ENCODE results near the gene WWC2. TPM values are rescaled to one million over a fixed set of nuclear protein-coding genes. Genes with fewer than 3 reads are reported as not detected.

The WWC2 gene
- total and polyA plus RNA-seq, 4 experiments from 2014 or later = 2.3 to 7.6 (median 5.2) TPM

- Histone ChIP-seq H3K27ac (ENCODE audit: low read depth, low read length) (no peak overlapping the region), H3K4me1 (ENCODE audit: insufficient read depth, low read length) (no peaks in the 10 kb centered on the region), H3K4me3 (ENCODE audit: low read length in 2 of 2) (no peak overlapping the region), H3K36me3 (ENCODE audit: insufficient read depth, low read length) (no peaks in the 10 kb centered on the region), H3K27me3 (ENCODE audit: insufficient read depth, low read length) (no peaks in the 10 kb centered on the region), H3K9me3 (ENCODE audit: control insufficient read depth in 1 of 2, low read length in 2 of 2) (no peaks in the 10 kb centered on the region)
- Mint-ChIP-seq H3K9me3 (peaks cover 0 to 2% (median 0%) of the 10 kb centered on the region in 8 donors), H3K27ac (no peak overlapping the region), H3K27me3 (peaks cover 0 to 1% of the 10 kb centered on the region in 2 donors), H3K4me1 (no peaks in the 10 kb centered on the region), H3K36me3 (no peaks in the 10 kb centered on the region), H3K4me3 (no peak overlapping the region)
- ChIA-PET POLR2A (ENCODE audit: partially characterized antibody) (no interaction called here), CTCF (ENCODE audit: partially characterized antibody) (no interaction called here)
- intact Hi-C loops (cut with micrococcal nuclease) = no loop called here
- no peak for DNase-seq
Observed at GRCh38 chr4:183229397-183229796, 130.3 kb downstream of the WWC2 start.

- ChIA-PET CTCF (ENCODE audit: partially characterized antibody) (interaction anchor here (1.1 to 3.0 kb wide), 4 partner anchors 10 to 302 kb away, joined by 3 to 8 read pairs (median 4); no protein-coding TSS in a partner anchor), POLR2A (ENCODE audit: partially characterized antibody) (no interaction called here)
Observed at GRCh38 chr4:183240581-183241321, 141.7 kb downstream of the WWC2 start.

GRCh38 chr4:183241322-183241640, 142.2 kb downstream of the WWC2 start:
- H3K36me3 Mint-ChIP-seq = peaks cover 3 to 7% of the 10 kb centered on the region in 2 donors
- intact Hi-C loops (cut with micrococcal nuclease) = no loop called here
- CTCF ChIA-PET (ENCODE audit: partially characterized antibody) = no interaction called here

More at GRCh38 chr4:183240581-183241321, 141.7 kb downstream of the WWC2 start:
- Histone ChIP-seq H3K27ac (ENCODE audit: low read depth, low read length) (no peak overlapping the region), H3K27me3 (ENCODE audit: insufficient read depth, low read length) (no peaks in the 10 kb centered on the region), H3K9me3 (ENCODE audit: control insufficient read depth in 1 of 2, low read length in 2 of 2) (no peaks in the 10 kb centered on the region), H3K4me1 (ENCODE audit: insufficient read depth, low read length) (no peaks in the 10 kb centered on the region), H3K36me3 (ENCODE audit: insufficient read depth, low read length) (no peaks in the 10 kb centered on the region), H3K4me3 (ENCODE audit: low read length in 2 of 2) (no peak overlapping the region)
- peaks cover 0 to 5% of the 10 kb centered on the region in 2 donors for H3K27me3 Mint-ChIP-seq
- H3K9me3 Mint-ChIP-seq = peaks cover 0 to 2% (median 0%) of the 10 kb centered on the region in 8 donors
- H3K27ac Mint-ChIP-seq = no peak overlapping the region
- intact Hi-C loops (cut with micrococcal nuclease) = no loop called here
- H3K4me1 Mint-ChIP-seq = no peaks in the 10 kb centered on the region
- H3K4me3 Mint-ChIP-seq = no peak overlapping the region
- DNase-seq = no peak
- H3K36me3 Mint-ChIP-seq = peaks cover 3 to 7% of the 10 kb centered on the region in 2 donors

GRCh38 chr4:183241721-183242151, 142.7 kb downstream of the WWC2 start:
- intact Hi-C loops (cut with micrococcal nuclease) = no loop called here
- Histone ChIP-seq H3K9me3 (ENCODE audit: control insufficient read depth in 1 of 2, low read length in 2 of 2) (no peaks in the 10 kb centered on the region), H3K27ac (ENCODE audit: low read depth, low read length) (no peak overlapping the region), H3K4me3 (ENCODE audit: low read length in 2 of 2) (no peak overlapping the region), H3K36me3 (ENCODE audit: insufficient read depth, low read length) (no peaks in the 10 kb centered on the region), H3K4me1 (ENCODE audit: insufficient read depth, low read length) (no peaks in the 10 kb centered on the region), H3K27me3 (ENCODE audit: insufficient read depth, low read length) (no peaks in the 10 kb centered on the region)
- DNase-seq = no peak
- Mint-ChIP-seq H3K27ac (no peak overlapping the region), H3K27me3 (peaks cover 0 to 5% of the 10 kb centered on the region in 2 donors), H3K9me3 (no peaks in the 10 kb centered on the region), H3K4me3 (no peak overlapping the region), H3K4me1 (no peaks in the 10 kb centered on the region), H3K36me3 (peaks cover 3 to 7% of the 10 kb centered on the region in 2 donors)
- POLR2A ChIA-PET (ENCODE audit: partially characterized antibody) = no interaction called here
- CTCF ChIA-PET (ENCODE audit: partially characterized antibody) = no interaction called here

More at GRCh38 chr4:183241322-183241640, 142.2 kb downstream of the WWC2 start:
- no peak overlapping the region for H3K4me3 ChIP-seq (ENCODE audit: low read length in 2 of 2)
- H3K9me3 ChIP-seq (ENCODE audit: control insufficient read depth in 1 of 2, low read length in 2 of 2) = no peaks in the 10 kb centered on the region
- H3K27me3 ChIP-seq (ENCODE audit: insufficient read depth, low read length) = no peaks in the 10 kb centered on the region
- Mint-ChIP-seq H3K27ac (no peak overlapping the region), H3K4me1 (no peaks in the 10 kb centered on the region), H3K27me3 (peaks cover 0 to 5% of the 10 kb centered on the region in 2 donors), H3K4me3 (no peak overlapping the region), H3K9me3 (no peaks in the 10 kb centered on the region)
- H3K4me1 ChIP-seq (ENCODE audit: insufficient read depth, low read length) = no peaks in the 10 kb centered on the region
- no peak for DNase-seq
- H3K27ac ChIP-seq (ENCODE audit: low read depth, low read length) = no peak overlapping the region
- no peaks in the 10 kb centered on the region for H3K36me3 ChIP-seq (ENCODE audit: insufficient read depth, low read length)
- POLR2A ChIA-PET (ENCODE audit: partially characterized antibody) = no interaction called here

GRCh38 chr4:183242291-183242690, 143.2 kb downstream of the WWC2 start:
- no peak overlapping the region for H3K4me3 Mint-ChIP-seq
- Histone ChIP-seq H3K27me3 (ENCODE audit: insufficient read depth, low read length) (no peaks in the 10 kb centered on the region), H3K9me3 (ENCODE audit: control insufficient read depth in 1 of 2, low read length in 2 of 2) (no peaks in the 10 kb centered on the region), H3K4me1 (ENCODE audit: insufficient read depth, low read length) (no peaks in the 10 kb centered on the region), H3K4me3 (ENCODE audit: low read length in 2 of 2) (no peak overlapping the region), H3K36me3 (ENCODE audit: insufficient read depth, low read length) (no peaks in the 10 kb centered on the region), H3K27ac (ENCODE audit: low read depth, low read length) (no peak overlapping the region)
- peaks cover 0 to 5% of the 10 kb centered on the region in 2 donors for H3K27me3 Mint-ChIP-seq
- ChIA-PET POLR2A (ENCODE audit: partially characterized antibody) (no interaction called here), CTCF (ENCODE audit: partially characterized antibody) (interaction anchor here (0.7 kb wide), 1 partner anchor 168 kb away, joined by 3 read pairs; no protein-coding TSS in a partner anchor)
- peaks cover 3 to 7% of the 10 kb centered on the region in 2 donors for H3K36me3 Mint-ChIP-seq
- no peak overlapping the region for H3K27ac Mint-ChIP-seq
- DNase-seq = no peak
- H3K9me3 Mint-ChIP-seq = no peaks in the 10 kb centered on the region
- no peaks in the 10 kb centered on the region for H3K4me1 Mint-ChIP-seq
- intact Hi-C loops (cut with micrococcal nuclease) = no loop called here

- intact Hi-C loops (cut with micrococcal nuclease) = no loop called here
- CTCF ChIA-PET (ENCODE audit: partially characterized antibody) = interaction anchor here (1.1 to 1.7 kb wide), 2 partner anchors 12 to 16 kb away, joined by 3 to 4 read pairs; no protein-coding TSS in a partner anchor
Observed at GRCh38 chr4:183244019-183244418, 145.0 kb downstream of the WWC2 start.

GRCh38 chr4:183244506-183244905, 145.4 kb downstream of the WWC2 start:
- Mint-ChIP-seq H3K27me3 (no peaks in the 10 kb centered on the region), H3K36me3 (peaks cover 3 to 7% of the 10 kb centered on the region in 2 donors), H3K4me1 (no peaks in the 10 kb centered on the region), H3K27ac (no peak overlapping the region), H3K4me3 (no peak overlapping the region), H3K9me3 (no peaks in the 10 kb centered on the region)
- H3K27me3 ChIP-seq (ENCODE audit: insufficient read depth, low read length) = no peaks in the 10 kb centered on the region
- H3K4me1 ChIP-seq (ENCODE audit: insufficient read depth, low read length) = no peaks in the 10 kb centered on the region
- CTCF ChIA-PET (ENCODE audit: partially characterized antibody) = interaction anchor here (1.7 kb wide), 1 partner anchor 15 kb away, joined by 4 read pairs; no protein-coding TSS in a partner anchor
- no peaks in the 10 kb centered on the region for H3K9me3 ChIP-seq (ENCODE audit: control insufficient read depth in 1 of 2, low read length in 2 of 2)
- no peak overlapping the region for H3K4me3 ChIP-seq (ENCODE audit: low read length in 2 of 2)
- POLR2A ChIA-PET (ENCODE audit: partially characterized antibody) = no interaction called here
- H3K27ac ChIP-seq (ENCODE audit: low read depth, low read length) = no peak overlapping the region
- H3K36me3 ChIP-seq (ENCODE audit: insufficient read depth, low read length) = no peaks in the 10 kb centered on the region
- intact Hi-C loops (cut with micrococcal nuclease) = no loop called here
- no peak for DNase-seq

More at GRCh38 chr4:183244019-183244418, 145.0 kb downstream of the WWC2 start:
- Mint-ChIP-seq H3K9me3 (no peaks in the 10 kb centered on the region), H3K27ac (no peak overlapping the region), H3K36me3 (peaks cover 3 to 7% of the 10 kb centered on the region in 2 donors), H3K27me3 (no peaks in the 10 kb centered on the region), H3K4me1 (no peaks in the 10 kb centered on the region), H3K4me3 (no peak overlapping the region)
- Histone ChIP-seq H3K36me3 (ENCODE audit: insufficient read depth, low read length) (no peaks in the 10 kb centered on the region), H3K27me3 (ENCODE audit: insufficient read depth, low read length) (no peaks in the 10 kb centered on the region), H3K4me1 (ENCODE audit: insufficient read depth, low read length) (no peaks in the 10 kb centered on the region), H3K27ac (ENCODE audit: low read depth, low read length) (no peak overlapping the region), H3K4me3 (ENCODE audit: low read length in 2 of 2) (no peak overlapping the region), H3K9me3 (ENCODE audit: control insufficient read depth in 1 of 2, low read length in 2 of 2) (no peaks in the 10 kb centered on the region)
- DNase-seq = no peak
- POLR2A ChIA-PET (ENCODE audit: partially characterized antibody) = no interaction called here

All from CD4-positive, alpha-beta memory T cell (primary cell).